ENCODE results near the gene NUP50. TPM values are rescaled to one million over a fixed set of nuclear protein-coding genes. Genes with fewer than 3 reads are reported as not detected.

The NUP50 gene
- total RNA-seq, 1 donor from 2014 or later: 44.1 TPM

DNA sequence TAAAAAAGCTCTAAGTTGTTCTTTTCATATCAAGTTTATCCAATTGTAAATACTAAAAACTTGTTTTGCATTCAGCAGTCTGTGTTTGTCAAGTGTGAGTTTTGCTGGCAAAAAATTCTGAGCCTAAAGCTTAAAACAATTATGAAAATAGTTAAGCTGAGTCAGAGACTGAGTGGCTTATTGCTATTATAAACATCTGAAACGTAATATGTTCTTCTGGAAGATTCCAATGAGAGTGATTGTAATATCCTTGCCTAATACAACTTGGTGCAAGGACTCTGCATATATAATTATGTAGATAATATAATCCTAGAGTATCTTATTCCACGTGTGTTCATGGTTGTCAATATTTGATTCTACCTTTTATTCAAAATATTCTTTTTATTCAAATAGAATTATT is 14.1 kb upstream of the NUP50 start:
- H3K9me3 Mint-ChIP-seq (ENCODE audit: unreplicated experiment): peaks cover 6% of the 10 kb centered on the region
- no peak overlapping the region for H3K4me3 Mint-ChIP-seq (ENCODE audit: unreplicated experiment)
- H3K27me3 Mint-ChIP-seq (ENCODE audit: unreplicated experiment): no peaks in the 10 kb centered on the region
- DNase-seq (ENCODE audit: extremely low spot score, unreplicated experiment): no peak
- H3K4me1 Mint-ChIP-seq (ENCODE audit: unreplicated experiment): no peaks in the 10 kb centered on the region
- H3K27ac Mint-ChIP-seq (ENCODE audit: unreplicated experiment): no peak overlapping the region
- TF ChIP-seq, protein P1, sequence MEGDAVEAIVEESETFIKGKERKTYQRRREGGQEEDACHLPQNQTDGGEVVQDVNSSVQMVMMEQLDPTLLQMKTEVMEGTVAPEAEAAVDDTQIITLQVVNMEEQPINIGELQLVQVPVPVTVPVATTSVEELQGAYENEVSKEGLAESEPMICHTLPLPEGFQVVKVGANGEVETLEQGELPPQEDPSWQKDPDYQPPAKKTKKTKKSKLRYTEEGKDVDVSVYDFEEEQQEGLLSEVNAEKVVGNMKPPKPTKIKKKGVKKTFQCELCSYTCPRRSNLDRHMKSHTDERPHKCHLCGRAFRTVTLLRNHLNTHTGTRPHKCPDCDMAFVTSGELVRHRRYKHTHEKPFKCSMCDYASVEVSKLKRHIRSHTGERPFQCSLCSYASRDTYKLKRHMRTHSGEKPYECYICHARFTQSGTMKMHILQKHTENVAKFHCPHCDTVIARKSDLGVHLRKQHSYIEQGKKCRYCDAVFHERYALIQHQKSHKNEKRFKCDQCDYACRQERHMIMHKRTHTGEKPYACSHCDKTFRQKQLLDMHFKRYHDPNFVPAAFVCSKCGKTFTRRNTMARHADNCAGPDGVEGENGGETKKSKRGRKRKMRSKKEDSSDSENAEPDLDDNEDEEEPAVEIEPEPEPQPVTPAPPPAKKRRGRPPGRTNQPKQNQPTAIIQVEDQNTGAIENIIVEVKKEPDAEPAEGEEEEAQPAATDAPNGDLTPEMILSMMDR (IDR thresholded peaks at IDR 0.05): no peak
- peaks cover 23% of the 10 kb centered on the region for H3K36me3 Mint-ChIP-seq (ENCODE audit: unreplicated experiment)

DNA sequence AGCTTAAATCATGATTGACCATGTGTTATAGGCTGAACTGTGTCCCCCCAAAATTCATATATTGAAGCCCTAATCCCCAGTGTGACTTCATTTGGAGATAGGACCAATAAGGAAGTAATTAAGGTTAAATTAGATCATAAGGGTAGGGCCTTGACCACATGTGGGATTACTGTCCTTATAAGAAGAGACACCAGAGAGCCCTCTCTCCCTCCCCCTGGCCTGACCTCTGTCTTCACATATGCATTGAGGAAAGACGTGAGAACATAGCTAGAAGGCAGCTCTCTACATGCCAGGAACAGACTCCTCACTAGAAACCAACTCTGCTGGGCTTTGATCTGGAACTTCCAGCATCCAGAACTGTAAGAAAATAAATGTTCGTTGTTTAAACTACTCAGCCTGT is 13.6 kb upstream of the NUP50 start:
- no peaks in the 10 kb centered on the region for H3K27me3 Mint-ChIP-seq (ENCODE audit: unreplicated experiment)
- DNase-seq (ENCODE audit: extremely low spot score, unreplicated experiment): no peak
- no peak overlapping the region for H3K27ac Mint-ChIP-seq (ENCODE audit: unreplicated experiment)
- H3K9me3 Mint-ChIP-seq (ENCODE audit: unreplicated experiment): peaks cover under 1% of the 10 kb centered on the region
- H3K4me1 Mint-ChIP-seq (ENCODE audit: unreplicated experiment): no peaks in the 10 kb centered on the region
- H3K36me3 Mint-ChIP-seq (ENCODE audit: unreplicated experiment): peaks cover 19% of the 10 kb centered on the region
- TF ChIP-seq, protein P1 (IDR thresholded peaks at IDR 0.05): no peak
- H3K4me3 Mint-ChIP-seq (ENCODE audit: unreplicated experiment): no peak overlapping the region

DNA sequence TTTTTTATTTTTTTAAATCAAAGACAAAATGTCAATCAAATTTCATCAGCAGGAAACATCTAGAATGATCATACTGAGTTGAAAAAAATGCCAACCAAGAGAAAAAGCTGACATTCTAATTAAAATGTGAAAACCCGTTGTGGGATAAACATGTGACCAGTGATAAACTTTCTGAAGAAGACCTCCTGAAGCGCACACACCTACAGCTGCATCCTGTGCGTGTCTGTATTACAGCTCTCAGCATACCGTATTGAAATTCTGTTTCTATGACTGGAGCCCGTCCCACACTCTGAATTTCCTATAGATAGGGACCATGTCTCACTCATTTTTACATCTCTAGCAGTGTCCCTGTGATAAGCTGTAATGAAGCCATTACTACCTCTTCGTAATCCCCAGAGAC is 12.2 kb upstream of the NUP50 start:
- no peaks in the 10 kb centered on the region for H3K4me1 Mint-ChIP-seq (ENCODE audit: unreplicated experiment)
- TF ChIP-seq, protein P1 (IDR thresholded peaks at IDR 0.05): no peak
- no peak for DNase-seq (ENCODE audit: extremely low spot score, unreplicated experiment)
- H3K27me3 Mint-ChIP-seq (ENCODE audit: unreplicated experiment): no peaks in the 10 kb centered on the region
- H3K9me3 Mint-ChIP-seq (ENCODE audit: unreplicated experiment): no peaks in the 10 kb centered on the region
- no peak overlapping the region for H3K4me3 Mint-ChIP-seq (ENCODE audit: unreplicated experiment)
- H3K36me3 Mint-ChIP-seq (ENCODE audit: unreplicated experiment): peaks cover 19% of the 10 kb centered on the region
- no peak overlapping the region for H3K27ac Mint-ChIP-seq (ENCODE audit: unreplicated experiment)

DNA sequence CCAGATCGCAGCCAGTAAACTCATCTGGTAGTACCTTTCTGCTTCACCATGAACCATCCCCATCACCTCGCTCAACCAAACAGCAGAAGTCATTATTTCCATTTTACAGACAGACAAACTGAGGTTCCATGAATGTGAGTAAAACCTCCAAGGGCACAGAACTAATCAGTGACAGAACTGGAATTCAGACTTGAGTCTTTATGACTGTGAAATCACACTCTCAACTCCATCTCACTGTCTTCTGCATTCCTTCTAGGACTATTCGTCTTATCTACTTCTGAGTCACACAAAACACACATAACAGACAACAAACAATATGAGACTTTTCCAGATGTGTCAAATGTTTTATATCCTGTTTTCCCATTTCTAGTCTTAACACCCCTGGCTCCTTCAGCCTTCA is 9.3 kb upstream of the NUP50 start:
- TF ChIP-seq, protein P1 (IDR thresholded peaks at IDR 0.05): no peak
- H3K27me3 Mint-ChIP-seq (ENCODE audit: unreplicated experiment): no peaks in the 10 kb centered on the region
- H3K4me1 Mint-ChIP-seq (ENCODE audit: unreplicated experiment): peaks cover 3% of the 10 kb centered on the region
- H3K9me3 Mint-ChIP-seq (ENCODE audit: unreplicated experiment): no peaks in the 10 kb centered on the region
- H3K36me3 Mint-ChIP-seq (ENCODE audit: unreplicated experiment): peaks cover 20% of the 10 kb centered on the region
- DNase-seq (ENCODE audit: extremely low spot score, unreplicated experiment): no peak
- H3K4me3 Mint-ChIP-seq (ENCODE audit: unreplicated experiment): no peak overlapping the region
- H3K27ac Mint-ChIP-seq (ENCODE audit: unreplicated experiment): no peak overlapping the region

DNA sequence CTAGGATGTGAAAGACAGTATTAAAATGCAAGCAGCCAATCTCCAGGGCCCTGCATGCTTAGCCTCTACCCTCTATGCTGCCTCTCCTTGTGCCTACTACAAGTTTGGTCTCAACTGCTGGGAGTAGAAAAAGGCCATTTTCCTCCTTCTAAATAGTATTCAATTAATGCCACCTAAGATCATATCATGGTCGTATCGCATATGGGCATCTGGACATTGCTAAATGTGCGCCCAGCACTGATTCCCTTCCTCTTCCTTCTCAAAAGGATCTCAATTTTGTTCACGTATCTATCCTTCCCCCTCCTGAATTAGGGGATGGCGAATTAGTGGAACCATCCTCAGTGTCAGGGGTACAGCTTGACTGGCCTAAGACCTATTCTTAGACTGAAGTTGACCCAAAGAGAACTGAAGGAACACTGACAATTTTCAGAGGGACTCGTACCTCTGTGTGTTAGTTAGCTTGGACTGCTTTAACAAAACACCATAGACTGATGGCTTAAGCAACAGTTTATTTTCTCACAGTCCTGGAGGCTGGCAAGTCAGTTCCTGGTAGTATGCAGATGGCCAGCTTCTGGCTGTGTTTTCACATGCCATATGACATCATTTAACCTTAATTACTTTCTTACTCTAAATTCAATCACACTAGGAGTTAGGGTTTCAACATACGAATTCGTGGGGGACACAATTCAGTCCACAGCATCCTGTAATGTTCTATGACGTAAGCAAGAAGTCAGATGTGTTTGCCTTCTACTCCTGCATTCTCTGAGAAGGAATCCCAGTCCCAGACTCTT is 8.5 kb upstream of the NUP50 start:
- no peak for DNase-seq (ENCODE audit: extremely low spot score, unreplicated experiment)
- Mint-ChIP-seq H3K4me3 (ENCODE audit: unreplicated experiment) (no peak overlapping the region), H3K27me3 (ENCODE audit: unreplicated experiment) (no peaks in the 10 kb centered on the region), H3K27ac (ENCODE audit: unreplicated experiment) (no peak overlapping the region), H3K4me1 (ENCODE audit: unreplicated experiment) (peaks cover 11% of the 10 kb centered on the region), H3K9me3 (ENCODE audit: unreplicated experiment) (no peaks in the 10 kb centered on the region), H3K36me3 (ENCODE audit: unreplicated experiment) (peaks cover 17% of the 10 kb centered on the region)
- TF ChIP-seq, protein P1 (IDR thresholded peaks at IDR 0.05): no peak
